Subcutaneous abdominal adipose tissue (tissue), 5 donors: ENCODE measurements around the gene LRRC36.

ENCODE experiments used
- H3K27ac ChIP-seq: one replicate; pipeline ENCODE4 v1.7.0; 2013; ENCODE audit warnings: low read depth, mild to moderate bottlenecking, inconsistent platforms, low read length, moderate library complexity
- H3K27me3 ChIP-seq, 5 donors: one replicate each; pipeline ENCODE4 v1.7.0; 2013; ENCODE audit warnings: low read length in 5 of 5, inconsistent platforms in 1 of 5; ENCODE audit not compliant: control insufficient read depth in 5 of 5, insufficient read depth in 4 of 5
- H3K36me3 ChIP-seq, 5 donors: one replicate each; pipeline ENCODE4 v1.7.0; 2013; ENCODE audit warnings: low read length in 5 of 5; ENCODE audit not compliant: control insufficient read depth in 5 of 5, insufficient read depth in 5 of 5
- H3K4me1 ChIP-seq, 5 donors: one replicate each; pipeline ENCODE4 v1.7.0; 2013; ENCODE audit warnings: low read length in 5 of 5, mild to moderate bottlenecking in 3 of 5, moderate library complexity in 1 of 5; ENCODE audit not compliant: control insufficient read depth in 5 of 5, insufficient read depth in 5 of 5
- H3K4me3 ChIP-seq, 5 donors: one replicate each; pipeline ENCODE4 v1.7.0; 2013; ENCODE audit warnings: low read length in 5 of 5, low read depth in 1 of 5
- H3K9ac ChIP-seq, 5 donors: one replicate each; pipeline ENCODE4 v1.7.0; 2013; ENCODE audit warnings: low read length in 5 of 5, mild to moderate bottlenecking in 4 of 5, moderate library complexity in 3 of 5
- H3K9me3 ChIP-seq, 5 donors: one replicate each; pipeline ENCODE4 v1.7.0; 2013; ENCODE audit warnings: low read length in 5 of 5; ENCODE audit not compliant: control insufficient read depth in 5 of 5
- donor health status: healthy.
- donor health status: healthy.
- donor health status: healthy.
- donor health status: healthy.
- donor health status: healthy.

LRRC36 gene

DNA sequence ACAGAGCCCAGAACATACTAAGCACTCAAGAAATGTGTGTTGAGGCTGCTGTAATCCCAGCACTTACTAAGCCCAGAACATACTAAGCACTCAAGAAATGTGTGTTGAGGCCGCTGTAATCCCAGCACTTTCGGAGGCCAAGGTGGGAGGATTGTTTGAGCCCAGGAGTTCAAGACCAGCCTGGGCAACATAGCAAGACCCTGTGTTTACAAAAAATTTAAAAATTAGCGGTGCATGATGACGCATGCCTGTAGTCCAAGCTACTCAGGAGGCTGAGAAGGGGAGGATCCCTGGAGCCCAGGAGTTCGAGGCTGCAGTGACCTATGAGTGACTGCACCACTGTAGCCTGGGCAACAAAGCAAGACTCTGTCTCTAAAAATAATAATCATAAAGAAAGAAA is 96.4 kb downstream of the LRRC36 start:
- H3K36me3 ChIP-seq: no peaks in the 10 kb centered on the region
- H3K27me3 ChIP-seq: peaks cover 11 to 31% (median 20%) of the 10 kb centered on the region in 5 donors
- H3K9me3 ChIP-seq: no peaks in the 10 kb centered on the region
- no peak overlapping the region for H3K4me3 ChIP-seq
- H3K9ac ChIP-seq: no peak overlapping the region
- peaks cover 0 to 27% (median 14%) of the 10 kb centered on the region in 5 donors for H3K4me1 ChIP-seq
- H3K27ac ChIP-seq: no peak overlapping the region

DNA sequence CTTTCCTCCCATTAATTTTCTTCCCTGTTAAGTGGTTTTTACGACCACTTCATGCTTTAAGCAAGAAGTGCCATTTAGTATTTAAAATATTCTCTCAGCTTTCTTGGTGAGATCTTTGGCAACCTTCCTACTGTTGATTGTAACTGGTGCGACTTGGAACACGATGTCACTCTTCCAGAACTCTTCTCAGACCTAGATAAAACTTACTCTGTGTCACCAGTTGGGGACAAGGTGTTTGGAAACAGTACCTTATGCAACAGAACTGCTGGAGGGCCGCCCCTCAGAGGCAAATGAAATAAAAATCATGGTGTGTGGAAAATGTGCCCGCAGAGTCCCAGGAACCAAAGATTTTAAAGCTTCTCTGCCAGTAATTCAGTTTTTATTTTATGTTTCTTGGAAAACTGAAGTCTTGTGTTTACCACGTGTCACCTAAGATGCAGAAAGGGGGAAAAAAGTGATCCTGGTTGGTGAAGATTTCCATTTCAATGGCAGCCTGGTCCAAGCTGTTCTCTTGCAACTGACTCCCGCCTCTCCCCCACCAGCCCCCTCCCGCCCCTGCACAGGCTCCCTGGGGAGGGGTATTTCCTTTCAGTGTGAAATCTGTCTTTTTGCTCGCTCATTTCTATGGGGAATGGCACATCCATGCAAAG is 97.1 kb downstream of the LRRC36 start:
- Histone ChIP-seq H3K27ac (no peak overlapping the region), H3K36me3 (no peaks in the 10 kb centered on the region), H3K9ac (no peak overlapping the region), H3K4me3 (no peak overlapping the region), H3K27me3 (peaks cover 12 to 31% (median 22%) of the 10 kb centered on the region in 5 donors), H3K4me1 (peaks cover 0 to 31% (median 17%) of the 10 kb centered on the region in 5 donors), H3K9me3 (no peaks in the 10 kb centered on the region)

GRCh38 chr16:67424261-67424615 is 97.6 kb downstream of the LRRC36 start:
- no peaks in the 10 kb centered on the region for H3K36me3 ChIP-seq
- peaks cover 12 to 31% (median 22%) of the 10 kb centered on the region in 5 donors for H3K27me3 ChIP-seq
- no peak overlapping the region for H3K4me3 ChIP-seq
- peaks cover 0 to 31% (median 17%) of the 10 kb centered on the region in 5 donors for H3K4me1 ChIP-seq
- H3K27ac ChIP-seq: no peak overlapping the region
- no peak overlapping the region for H3K9ac ChIP-seq
- no peaks in the 10 kb centered on the region for H3K9me3 ChIP-seq

GRCh38 chr16:67425061-67425460 is 98.4 kb downstream of the LRRC36 start:
- Histone ChIP-seq H3K9ac (no peak overlapping the region), H3K9me3 (no peaks in the 10 kb centered on the region), H3K36me3 (no peaks in the 10 kb centered on the region), H3K27ac (no peak overlapping the region), H3K27me3 (peaks cover 12 to 39% (median 22%) of the 10 kb centered on the region in 5 donors), H3K4me1 (peaks cover 0 to 32% (median 17%) of the 10 kb centered on the region in 5 donors), H3K4me3 (no peak overlapping the region)

DNA sequence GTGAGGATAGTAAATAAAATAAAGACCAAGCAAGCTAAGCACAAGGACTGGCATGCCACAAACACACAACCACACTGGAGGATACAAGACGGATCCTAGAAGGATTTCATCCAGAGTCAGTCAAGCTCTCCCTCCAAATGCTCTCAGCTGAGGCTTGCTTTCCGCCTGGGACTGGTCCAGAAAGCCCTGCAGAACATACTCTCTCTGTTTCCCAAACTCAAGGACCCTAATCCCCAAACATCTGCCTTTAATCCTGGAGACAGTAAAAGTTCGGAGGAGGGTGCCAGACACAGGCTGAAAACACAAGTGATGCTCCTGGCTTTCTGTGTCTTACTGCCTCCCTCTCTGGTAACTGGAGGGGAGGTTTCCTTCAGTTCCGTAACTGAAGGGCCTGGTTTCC is 99.0 kb downstream of the LRRC36 start:
- H3K9ac ChIP-seq: no peak overlapping the region
- no peaks in the 10 kb centered on the region for H3K36me3 ChIP-seq
- H3K27me3 ChIP-seq: peaks cover 12 to 42% (median 22%) of the 10 kb centered on the region in 5 donors
- no peak overlapping the region for H3K4me3 ChIP-seq
- H3K4me1 ChIP-seq: peaks cover 0 to 37% (median 23%) of the 10 kb centered on the region in 5 donors
- no peaks in the 10 kb centered on the region for H3K9me3 ChIP-seq
- no peak overlapping the region for H3K27ac ChIP-seq

GRCh38 chr16:67426022-67426421 is 99.4 kb downstream of the LRRC36 start:
- no peak overlapping the region for H3K9ac ChIP-seq
- peaks cover 0 to 38% (median 24%) of the 10 kb centered on the region in 5 donors for H3K4me1 ChIP-seq
- no peaks in the 10 kb centered on the region for H3K36me3 ChIP-seq
- H3K27ac ChIP-seq: no peak overlapping the region
- H3K4me3 ChIP-seq: no peak overlapping the region
- no peaks in the 10 kb centered on the region for H3K9me3 ChIP-seq
- peaks cover 12 to 42% (median 22%) of the 10 kb centered on the region in 5 donors for H3K27me3 ChIP-seq

DNA sequence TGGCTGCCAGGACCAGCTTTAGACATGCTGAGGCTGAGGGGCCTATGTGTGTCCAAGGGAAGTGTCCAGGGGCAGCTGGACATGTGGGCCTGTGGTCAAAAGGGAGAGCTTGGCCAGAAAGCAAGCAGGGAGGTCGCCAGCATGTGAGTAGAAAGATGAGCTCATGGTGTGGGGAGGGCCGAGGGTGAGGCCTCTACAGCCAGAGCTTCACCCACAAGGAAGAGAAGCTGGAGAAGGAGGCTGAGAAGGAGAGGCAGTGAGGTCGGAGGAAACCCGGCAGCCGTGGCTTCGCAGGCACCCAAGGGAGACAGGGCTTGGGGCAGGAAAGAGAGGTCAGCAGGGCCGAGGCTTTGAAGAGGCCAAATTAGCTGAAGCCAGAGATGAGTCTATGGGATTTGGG is 100.3 kb downstream of the LRRC36 start:
- H3K9me3 ChIP-seq: no peaks in the 10 kb centered on the region
- H3K4me1 ChIP-seq: peaks cover 0 to 44% (median 31%) of the 10 kb centered on the region in 5 donors
- H3K36me3 ChIP-seq: no peaks in the 10 kb centered on the region
- H3K9ac ChIP-seq: no peak overlapping the region
- H3K27ac ChIP-seq: no peak overlapping the region
- no peak overlapping the region for H3K4me3 ChIP-seq
- H3K27me3 ChIP-seq: peaks cover 12 to 42% (median 22%) of the 10 kb centered on the region in 5 donors

DNA sequence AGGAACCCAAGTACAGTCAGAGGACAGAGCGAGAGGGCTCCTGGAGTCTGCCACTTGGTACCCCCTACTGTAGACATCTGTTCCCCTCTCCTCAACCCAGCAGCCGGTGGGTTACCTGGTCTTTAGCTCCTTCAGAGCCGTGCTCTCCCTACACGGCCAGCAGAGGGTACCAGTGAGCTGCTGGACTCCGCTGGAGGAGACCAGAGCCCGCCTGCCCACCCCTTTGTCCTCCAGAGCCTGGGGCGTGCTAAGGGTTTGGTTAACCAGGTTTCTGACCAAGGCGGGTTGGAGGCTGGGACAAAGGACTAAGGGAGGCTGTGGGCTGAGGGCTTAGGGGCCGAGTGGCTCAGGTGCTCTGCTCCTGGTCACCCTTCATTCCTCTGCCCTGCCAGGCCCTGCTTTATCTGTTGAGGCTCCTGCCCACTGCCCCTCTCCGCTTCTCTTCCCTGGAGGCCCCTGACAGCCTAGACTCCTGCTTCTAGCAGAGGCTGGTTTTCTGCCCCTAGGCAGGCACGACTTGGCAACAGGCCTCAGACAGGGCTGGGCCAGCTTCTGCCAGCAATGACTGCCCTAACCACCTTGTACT is 101.6 kb downstream of the LRRC36 start:
- Histone ChIP-seq H3K9ac (no peak overlapping the region), H3K9me3 (no peaks in the 10 kb centered on the region), H3K4me3 (no peak overlapping the region), H3K4me1 (peaks cover 1 to 48% (median 31%) of the 10 kb centered on the region in 5 donors), H3K36me3 (no peaks in the 10 kb centered on the region), H3K27me3 (peaks cover 12 to 44% (median 22%) of the 10 kb centered on the region in 5 donors), H3K27ac (no peak overlapping the region)

- Histone ChIP-seq H3K36me3 (no peaks in the 10 kb centered on the region), H3K4me3 (no peak overlapping the region), H3K27ac (no peak overlapping the region), H3K9ac (no peak overlapping the region), H3K4me1 (peaks cover 1 to 47% (median 31%) of the 10 kb centered on the region in 5 donors), H3K9me3 (no peaks in the 10 kb centered on the region), H3K27me3 (peaks cover 12 to 44% (median 22%) of the 10 kb centered on the region in 5 donors)
These were observed 102.6 kb downstream of the LRRC36 start for GRCh38 chr16:67429053-67429798.
